Stimulated activated CD8-positive, alpha-beta memory T cell treated with anti-CD3 and anti-CD28 coated beads, Interleukin-15, amount 100 ng/mL, for 48 hours (primary cell): Measurements from ENCODE around the gene OR5C1.
"Not testable (repeated sequence)": the region's sequence is repeated elsewhere in the genome, so short reads cannot be mapped to it uniquely, and the experiment has no call there.

ENCODE experiments used
- DNase-seq, 2 donors: peaks; one replicate each; pipeline ENCODE4 v3.0.0-alpha.2; 2020; ENCODE audit warnings: low read depth in 2 of 2

The OR5C1 gene

GRCh38 chr9:122810306-122810946 lies 21.7 kb downstream of the OR5C1 start:
- DNase-seq = peak; percentile 42 to 52

DNA sequence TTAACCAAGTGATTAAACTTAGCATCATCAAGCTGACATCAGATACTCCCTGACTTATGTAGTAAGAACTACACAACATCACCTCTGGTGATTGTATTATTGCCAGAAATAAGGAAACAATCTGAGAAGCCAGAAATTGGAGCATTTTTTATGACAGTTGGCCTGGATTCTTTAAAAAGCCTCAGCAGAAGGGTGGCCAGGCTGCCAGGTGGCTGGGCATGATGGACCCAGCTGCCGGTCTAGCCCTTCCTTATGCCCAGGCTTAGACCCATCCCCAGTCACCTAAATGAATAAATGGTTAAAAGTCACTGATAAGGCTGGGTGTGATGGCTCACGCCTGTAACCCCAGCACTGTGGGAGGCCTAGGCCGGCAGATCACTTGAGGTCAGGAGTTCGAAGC lies 24.0 kb downstream of the OR5C1 start:
- DNase-seq = no peak

DNA sequence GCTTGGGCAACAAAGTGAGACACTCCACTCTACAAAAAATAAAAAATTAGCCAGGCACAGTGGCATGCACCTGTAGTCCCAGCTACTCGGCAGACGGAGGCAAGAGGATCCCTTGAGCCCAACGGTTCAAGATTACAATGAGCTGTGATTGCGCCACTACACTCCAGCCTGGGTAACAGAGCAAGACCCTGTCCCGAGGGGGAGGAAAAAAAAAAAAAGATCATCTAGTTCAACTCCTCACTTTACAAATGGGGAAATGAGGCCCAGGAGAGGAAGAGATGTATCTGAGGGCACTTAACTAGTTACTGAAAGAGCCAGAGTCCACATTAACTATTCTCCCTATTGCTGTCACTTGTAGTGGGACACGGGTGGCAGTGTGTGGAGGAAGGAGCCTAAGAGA lies 25.8 kb downstream of the OR5C1 start:
- no peak for DNase-seq

- DNase-seq = no peak
These were observed 26.8 kb downstream of the OR5C1 start for GRCh38 chr9:122815544-122815943.

- DNase-seq = peak in 1 of 2 donors; percentile 21
These were observed 27.6 kb downstream of the OR5C1 start for GRCh38 chr9:122816163-122816867.

DNA sequence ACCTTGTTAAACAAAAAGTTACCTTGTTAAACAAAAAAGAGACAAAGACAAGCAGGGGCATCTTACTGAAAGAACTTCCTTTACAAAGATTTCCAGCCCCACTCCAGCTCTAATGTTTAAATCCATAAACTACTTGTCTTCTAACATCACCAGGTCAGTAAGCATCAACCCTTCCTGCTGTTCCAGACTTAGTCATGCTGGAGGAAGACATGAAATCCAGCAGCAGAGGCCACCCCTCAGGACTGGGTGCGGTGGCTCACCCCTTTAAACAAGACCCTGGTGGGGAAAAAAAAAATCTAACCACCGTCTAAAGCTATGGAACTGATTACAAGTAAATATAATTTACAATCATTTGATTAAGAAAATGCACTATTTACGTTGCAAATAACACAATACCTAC lies 30.6 kb downstream of the OR5C1 start:
- DNase-seq = no peak

DNA sequence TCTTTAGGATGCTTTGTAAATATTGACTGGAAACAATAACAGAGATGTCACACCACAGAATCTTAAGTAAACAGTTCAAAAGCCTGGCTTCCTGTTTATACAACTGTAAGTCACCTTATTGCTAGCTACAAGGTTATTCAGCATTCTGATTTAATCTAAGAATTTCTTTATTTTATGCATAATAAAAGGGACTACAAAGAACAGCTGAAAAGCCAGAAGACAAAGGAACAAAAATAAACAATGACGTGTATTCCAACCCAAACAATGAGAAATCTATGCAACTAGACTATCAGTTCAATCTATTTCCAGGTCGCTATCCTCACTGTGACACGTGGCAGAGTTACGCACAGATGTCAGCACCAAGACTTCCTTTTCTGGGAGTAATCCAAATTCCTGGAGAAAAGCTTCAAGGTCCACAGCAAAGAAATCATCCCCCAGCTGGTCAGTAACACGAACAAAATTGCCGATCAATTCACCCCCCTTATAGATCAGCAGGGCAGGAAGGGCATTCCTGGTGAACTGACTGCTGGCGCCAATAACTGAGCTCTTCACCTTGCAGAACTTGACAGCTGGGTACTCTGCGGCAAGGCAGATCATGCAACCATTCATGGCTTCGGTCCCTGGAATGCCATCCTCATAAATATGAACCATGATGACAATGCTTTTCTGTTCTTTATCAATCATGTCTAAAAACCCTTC lies 31.2 kb downstream of the OR5C1 start:
- DNase-seq = no peak

DNA sequence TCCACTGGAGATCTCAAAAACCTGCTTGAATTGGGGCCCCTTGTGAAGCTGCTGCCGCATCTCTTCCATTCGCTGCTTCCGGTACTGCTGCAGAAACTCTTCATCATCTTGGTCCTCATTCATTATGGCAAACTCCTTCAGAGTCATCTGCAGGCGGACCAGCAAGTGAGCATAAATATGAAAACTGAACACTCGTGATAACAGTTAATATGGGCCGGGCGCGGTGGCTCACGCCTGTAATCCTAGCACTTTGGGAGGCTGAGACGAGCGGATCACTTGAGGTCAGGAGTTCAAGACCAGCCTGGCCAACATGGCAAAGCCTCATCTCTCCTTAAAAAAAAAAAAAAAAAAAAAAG lies 31.7 kb downstream of the OR5C1 start:
- no peak for DNase-seq

- DNase-seq = no peak
These were observed 32.7 kb downstream of the OR5C1 start for GRCh38 chr9:122821278-122821943.

DNA sequence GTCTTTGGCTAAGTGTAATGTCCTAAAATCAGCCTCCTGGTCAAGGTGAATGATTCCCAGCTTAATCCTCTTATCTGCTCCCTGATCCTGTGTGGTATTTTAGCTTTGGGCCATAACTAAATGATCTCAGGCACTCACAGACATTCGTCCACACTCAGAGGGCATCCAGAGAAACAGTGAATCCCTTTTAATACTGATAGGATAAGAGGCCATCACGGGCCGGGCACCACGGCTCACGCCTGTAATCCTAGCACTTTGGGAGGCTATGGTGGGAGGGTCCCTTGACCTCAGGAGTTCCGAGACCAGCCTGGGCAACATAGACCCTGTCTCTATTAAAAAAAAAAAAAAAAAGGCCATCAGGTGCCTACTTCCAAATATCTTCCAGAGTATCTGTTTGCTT lies 33.3 kb downstream of the OR5C1 start:
- no peak for DNase-seq

DNA sequence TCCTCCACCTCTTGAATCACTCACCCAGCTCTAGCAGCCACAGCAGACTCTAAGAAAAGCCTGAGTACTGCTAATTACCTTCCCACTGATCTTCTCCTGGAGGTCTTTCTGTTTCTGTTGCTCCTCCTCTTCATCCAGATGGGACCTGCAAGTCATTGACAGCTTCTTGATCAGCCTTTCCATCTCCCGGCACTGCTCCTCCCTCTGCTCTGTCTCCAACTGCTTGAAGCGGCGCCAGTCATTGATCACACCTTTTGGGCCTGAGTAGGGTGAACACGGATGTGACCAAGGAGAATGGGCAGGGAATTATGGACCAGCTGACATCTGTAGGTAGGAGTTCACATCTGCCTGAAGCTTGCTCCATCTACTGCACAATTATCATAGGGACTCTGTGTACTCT lies 34.2 kb downstream of the OR5C1 start:
- DNase-seq = no peak

GRCh38 chr9:122827761-122828093 lies 39.0 kb downstream of the OR5C1 start:
- no peak for DNase-seq

DNA sequence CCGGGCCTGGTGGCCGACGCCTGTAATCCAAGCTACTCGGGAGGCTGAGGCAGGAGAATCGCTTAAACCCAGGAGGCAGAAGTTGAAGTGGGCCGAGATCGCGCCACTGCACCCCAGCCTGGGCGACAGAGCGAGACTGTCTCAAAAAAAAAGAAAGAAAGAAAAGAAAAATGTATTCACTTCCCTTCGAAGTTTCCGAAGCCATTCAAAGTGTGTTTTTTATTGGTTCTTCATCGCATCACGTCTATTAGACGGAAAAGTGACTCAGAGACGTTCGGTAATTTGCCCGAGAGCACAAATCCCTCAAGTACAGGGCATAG lies 40.2 kb downstream of the OR5C1 start:
- not testable (repeated sequence) for DNase-seq

DNA sequence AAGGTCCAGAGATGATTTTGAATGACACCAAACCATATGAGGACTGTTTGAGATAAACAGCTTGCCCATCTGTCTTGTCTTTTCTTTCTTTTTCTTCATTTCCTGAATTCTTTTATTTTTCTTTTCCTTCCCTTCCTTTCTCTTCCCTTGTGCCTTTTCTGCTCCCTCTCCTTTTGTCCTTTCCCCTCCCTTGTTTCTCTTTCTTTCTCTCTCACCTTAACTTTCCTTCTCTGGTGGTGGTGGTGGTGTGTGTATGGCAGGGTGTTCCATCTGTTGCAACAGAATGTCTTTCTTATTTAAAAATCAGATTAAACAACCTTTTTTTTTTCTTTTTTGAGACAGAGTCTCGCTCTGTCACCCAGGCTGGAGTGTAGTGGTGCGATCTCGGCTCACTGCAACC lies 43.5 kb downstream of the OR5C1 start:
- DNase-seq = no peak

- no peak for DNase-seq
These were observed 46.6 kb downstream of the OR5C1 start for GRCh38 chr9:122835313-122835731.

- DNase-seq = no peak
These were observed 48.6 kb downstream of the OR5C1 start for GRCh38 chr9:122837266-122837850.

DNA sequence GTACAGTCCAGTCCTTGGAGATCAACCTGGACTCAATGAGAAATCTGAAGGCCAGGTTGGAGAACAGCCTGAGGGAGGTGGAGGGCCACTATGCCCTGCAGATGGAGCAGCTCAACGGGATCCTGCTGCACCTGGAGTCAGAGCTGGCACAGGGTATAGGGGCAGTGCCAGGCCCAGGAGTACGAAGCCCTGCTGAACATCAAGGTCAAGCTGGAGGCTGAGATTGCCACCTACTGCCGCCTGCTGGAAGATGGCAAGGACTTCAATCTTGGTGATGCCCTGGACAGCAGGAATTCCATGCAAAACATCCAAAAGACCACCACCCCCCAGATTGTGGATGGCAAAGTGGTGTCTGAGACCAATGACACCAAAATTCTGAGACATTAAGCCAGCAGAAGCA lies 49.7 kb downstream of the OR5C1 start:
- not testable (repeated sequence) for DNase-seq
